Tibial nerve (tissue), 4 donors: Measurements from ENCODE around the gene IER2. TPM values are rescaled to one million over a fixed set of nuclear protein-coding genes. Genes with fewer than 3 reads are reported as not detected.
A peak's percentile ranks its signal among the peaks of the same experiment; 100 is the strongest.
"Not testable (repeated sequence)": the region's sequence is repeated elsewhere in the genome, so short reads cannot be mapped to it uniquely, and the experiment has no call there.

Source experiments
- DNase-seq, 2 donors: peaks; one replicate each; pipeline ENCODE4 v3.0.0-alpha.2; 2019; ENCODE audit warnings: low spot score in 2 of 2
- H3K27ac ChIP-seq, 4 donors: fragments of 200-600 bp; sonication (generic) in 3 of 4; one replicate each; pipeline ENCODE4 v1.5.1; 2017 to 2019; ENCODE audit warnings: mild to moderate bottlenecking in 1 of 4
- H3K27me3 ChIP-seq, 2 donors: fragments of 200-600 bp; sonication (generic) in 1 of 2; one replicate each; pipeline versions ENCODE4 v1.5.1 to v1.6.0; 2017 to 2019
- H3K36me3 ChIP-seq, 3 donors: fragments of 200-600 bp; sonication (generic); one replicate each; pipeline ENCODE4 v1.5.1; 2018 to 2019
- H3K4me1 ChIP-seq, 4 donors: fragments of 200-600 bp; sonication (generic) in 3 of 4; one replicate each; pipeline ENCODE4 v1.5.1; 2017 to 2019
- H3K4me3 ChIP-seq, 4 donors: fragments of 200-600 bp; sonication (generic) in 3 of 4; one replicate each; pipeline ENCODE4 v1.5.1; 2017 to 2019; ENCODE audit warnings: mild to moderate bottlenecking in 1 of 4, moderate library complexity in 1 of 4
- H3K9me3 ChIP-seq, 4 donors: fragments of 200-600 bp; sonication (generic) in 3 of 4; one replicate each; pipeline ENCODE4 v1.5.1; 2017 to 2019
- CTCF ChIP-seq, 5 experiments: fragments of 200-600 bp in 3 of 5; fragments of 450-650 bp in 2 of 5; sonication (generic) in 3 of 5; IDR thresholded peaks; one replicate each; pipeline ENCODE4 v1.5.1; 2016 to 2019; ENCODE audit warnings: antibody characterized with exemption in 5 of 5, mild to moderate bottlenecking in 3 of 5, moderate library complexity in 2 of 5
- EP300 ChIP-seq, 2 donors: sonication (generic); formaldehyde crosslinking; IDR thresholded peaks; one replicate each; pipeline ENCODE4 v1.6.1; 2017; ENCODE audit warnings: antibody characterized with exemption in 2 of 2, mild to moderate bottlenecking in 1 of 2
- POLR2A ChIP-seq, 2 donors: fragments of 450-650 bp; IDR thresholded peaks; one replicate each; pipeline ENCODE4 v1.6.1; 2017; ENCODE audit warnings: antibody characterized with exemption in 2 of 2, mild to moderate bottlenecking in 2 of 2, moderate library complexity in 2 of 2
- WGBS, 2 donors: methylation state at CpG; one replicate each; pipeline ENCODE4 v1.1.5; 2018; 5-methylcytosine and 5-hydroxymethylcytosine counted together
- total RNA-seq, 4 donors: library from RNA; depleted of rRNA; stranded (reverse); fragments of >200 nt; gene quantifications; one replicate each; pipeline ENCODE4 v1.1.0, GENCODE V29; 2016

The IER2 gene
- total RNA-seq, 4 donors from 2014 or later = 37.3 to 77.4 (median 58.3) TPM

GRCh38 chr19:13139633-13140311 is 10.4 kb upstream of the IER2 start:
- TF ChIP-seq CTCF (IDR thresholded peaks at IDR 0.05) (no peak), EP300 (IDR thresholded peaks at IDR 0.05) (no peak), POLR2A (IDR thresholded peaks at IDR 0.05) (no peak)
- H3K27ac ChIP-seq = no peak overlapping the region
- H3K27me3 ChIP-seq = no peaks in the 10 kb centered on the region
- no peaks in the 10 kb centered on the region for H3K9me3 ChIP-seq
- no peak for DNase-seq
- H3K4me1 ChIP-seq = peaks cover 0 to 11% (median 0%) of the 10 kb centered on the region in 4 donors
- H3K4me3 ChIP-seq = no peak overlapping the region
- peaks cover 0 to 84% (median 5%) of the 10 kb centered on the region in 3 donors for H3K36me3 ChIP-seq
- WGBS, 2 donors = 66 to 70% methylated on average over 9 to 10 of the region's 11 CpGs

DNA sequence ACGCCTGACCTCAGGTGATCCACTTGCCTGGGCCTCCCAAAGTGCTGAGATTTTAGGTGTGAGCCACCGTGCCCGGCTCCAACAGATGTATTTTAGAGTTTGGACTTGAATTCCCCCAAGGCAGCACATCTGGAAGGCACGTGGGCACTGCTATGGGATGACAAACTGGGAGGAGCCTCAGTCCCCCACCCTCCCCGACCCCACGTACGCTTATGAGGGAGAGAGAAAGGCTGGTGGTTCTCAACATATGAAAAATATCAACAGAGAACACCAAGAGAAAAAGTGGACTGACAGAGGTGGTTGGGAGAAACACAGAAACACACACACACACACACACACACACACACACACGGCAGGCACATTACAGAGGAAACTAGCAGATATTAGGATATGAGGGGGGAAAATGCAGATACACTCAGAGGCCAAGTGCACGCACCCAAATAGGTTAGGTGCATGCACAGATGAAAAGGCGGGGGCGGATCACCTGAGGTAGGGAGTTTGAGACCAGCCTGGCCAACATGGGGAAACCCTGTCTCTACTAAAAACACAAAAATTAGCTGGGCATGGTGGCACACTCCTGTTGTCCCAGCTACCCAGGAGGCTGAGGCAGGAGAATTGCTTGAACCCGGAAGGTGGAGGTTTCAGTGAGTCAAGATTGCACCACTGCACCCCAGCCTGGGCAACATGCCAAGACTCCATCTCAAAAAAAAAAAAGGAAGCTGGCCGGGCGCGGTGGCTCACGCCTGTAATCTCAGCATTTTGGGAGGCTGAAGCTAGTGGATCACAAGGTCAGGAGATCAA is 3.2 kb upstream of the IER2 start:
- peak in 1 of 2 donors; percentile 35 for DNase-seq
- Histone ChIP-seq H3K27ac (no peak overlapping the region), H3K27me3 (no peaks in the 10 kb centered on the region), H3K4me3 (no peak overlapping the region), H3K36me3 (peaks cover 0 to 46% (median 0%) of the 10 kb centered on the region in 3 donors), H3K9me3 (no peaks in the 10 kb centered on the region), H3K4me1 (peaks cover 0 to 36% (median 8%) of the 10 kb centered on the region in 4 donors)
- WGBS, 2 donors = 60 to 70% methylated on average over 16 of the region's 16 CpGs
- TF ChIP-seq CTCF (IDR thresholded peaks at IDR 0.05) (no peak), EP300 (IDR thresholded peaks at IDR 0.05) (no peak), POLR2A (IDR thresholded peaks at IDR 0.05) (no peak)

GRCh38 chr19:13149173-13149627 is 1.0 kb upstream of the IER2 start:
- H3K27me3 ChIP-seq, H3K9me3 ChIP-seq, DNase-seq: not testable (repeated sequence)
- peak overlapping the region; percentile 66 to 87 (median 84) for H3K4me3 ChIP-seq
- 31 to 38% methylated on average over 16 to 17 of the region's 17 CpGs for WGBS, 2 donors
- peaks cover 0 to 28% (median 0%) of the 10 kb centered on the region in 3 donors for H3K36me3 ChIP-seq
- peak overlapping the region in 3 of 4 donors; percentile 98 to 100 (median 99) for H3K27ac ChIP-seq
- H3K4me1 ChIP-seq = peaks cover 0 to 51% (median 8%) of the 10 kb centered on the region in 4 donors

DNA sequence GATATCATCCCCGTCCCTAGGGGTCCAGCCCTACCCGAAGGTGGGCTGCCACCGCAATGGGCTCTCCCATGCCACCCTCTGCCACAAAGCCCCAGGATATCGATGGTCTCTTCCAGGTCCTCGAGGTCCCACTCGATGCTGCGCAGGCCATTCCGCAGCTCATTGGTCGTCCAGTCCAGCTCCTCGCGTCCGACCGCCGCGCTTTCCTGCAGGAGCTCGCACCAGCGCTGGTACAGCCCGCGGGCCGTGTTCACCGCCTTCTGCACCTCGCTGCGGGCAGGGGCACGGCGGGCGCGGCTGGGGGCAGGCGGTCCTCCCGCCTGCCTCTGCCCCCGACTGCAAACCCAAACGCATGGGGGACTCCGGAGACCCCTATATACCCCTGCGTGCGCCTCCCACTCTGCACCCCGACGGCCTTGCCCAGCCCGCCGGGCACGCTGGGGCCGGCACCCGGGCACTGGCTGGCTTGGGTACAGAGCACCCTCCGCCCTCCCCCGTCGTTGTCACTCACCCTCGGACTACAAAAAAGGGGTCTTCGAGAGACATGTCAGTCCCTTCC is 504 bp upstream of the IER2 start:
- Histone ChIP-seq H3K4me3 (peak overlapping the region; percentile 66 to 87 (median 84)), H3K27ac (peak overlapping the region; percentile 98 to 100 (median 98)), H3K27me3 (no peaks in the 10 kb centered on the region), H3K9me3 (no peaks in the 10 kb centered on the region), H3K36me3 (peaks cover 0 to 22% (median 0%) of the 10 kb centered on the region in 3 donors), H3K4me1 (peaks cover 0 to 54% (median 8%) of the 10 kb centered on the region in 4 donors)
- 1 to 2% methylated on average over 19 to 24 of the region's 46 CpGs for WGBS, 2 donors
- no peak for DNase-seq
- no peak for TF ChIP-seq CTCF (IDR thresholded peaks at IDR 0.05)
- TF ChIP-seq EP300 (IDR thresholded peaks at IDR 0.05) = no peak
- no peak for TF ChIP-seq POLR2A (IDR thresholded peaks at IDR 0.05)

DNA sequence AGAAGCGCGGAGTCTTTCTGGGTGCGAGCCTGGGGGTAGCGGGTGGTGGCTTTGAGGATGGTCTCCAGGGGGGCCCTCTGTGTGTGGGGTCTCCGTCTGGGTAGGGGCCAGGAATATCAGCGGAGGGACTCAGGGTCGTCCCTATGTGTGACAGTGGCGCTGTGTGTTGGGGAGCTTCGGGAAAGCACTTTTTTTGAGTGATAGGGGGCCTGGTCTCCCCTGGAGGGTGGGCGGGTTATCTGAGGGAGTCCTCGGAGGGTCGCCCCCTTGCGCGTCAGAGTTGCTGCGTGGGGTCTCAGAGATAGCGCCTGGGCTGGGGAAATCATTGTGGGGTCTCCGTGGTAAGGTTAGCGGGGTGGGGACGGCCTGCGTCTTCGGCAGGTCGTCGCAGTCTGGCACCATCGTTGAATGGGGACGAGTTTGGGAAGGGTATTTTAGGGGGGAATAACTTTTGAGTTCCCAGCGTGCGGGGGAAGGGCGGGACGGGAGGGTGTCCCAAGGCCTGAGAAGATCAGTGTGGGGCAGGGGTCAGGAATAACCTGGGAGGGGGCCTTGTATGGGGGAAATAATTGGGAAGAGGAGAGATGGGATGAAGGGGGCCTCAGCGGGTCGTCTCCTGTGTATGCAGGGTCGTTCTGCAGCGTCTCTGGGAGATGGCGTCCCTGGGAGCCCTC is 857 bp downstream of the IER2 start:
- Histone ChIP-seq H3K4me1 (peaks cover 3 to 67% (median 20%) of the 10 kb centered on the region in 4 donors), H3K27ac (peak overlapping the region; percentile 98 to 100 (median 98)), H3K27me3 (no peaks in the 10 kb centered on the region), H3K4me3 (peak overlapping the region; percentile 66 to 87 (median 84)), H3K36me3 (peaks cover 0 to 11% (median 0%) of the 10 kb centered on the region in 3 donors), H3K9me3 (no peaks in the 10 kb centered on the region)
- 1% methylated on average over 29 to 33 of the region's 34 CpGs for WGBS, 2 donors
- peak in 1 of 2 donors; percentile 19 for DNase-seq
- TF ChIP-seq EP300 (IDR thresholded peaks at IDR 0.05) (no peak), POLR2A (IDR thresholded peaks at IDR 0.05) (no peak), CTCF (IDR thresholded peaks at IDR 0.05) (no peak)
